ENCODE results near the gene CHTF18.

GRCh38 chr16:754656-755055 is 33.8 kb upstream of the CHTF18 start:
- TF ChIP-seq CTCF (conservative IDR thresholded peaks at IDR 0.05; ENCODE audit: low read depth in 2 of 2) (no peak), EZH2 (IDR thresholded peaks at IDR 0.05; ENCODE audit: low read depth, unreplicated experiment) (no peak), POLR2AphosphoS5 (IDR thresholded peaks at IDR 0.05; ENCODE audit: low read depth) (no peak), ETS1 (IDR thresholded peaks at IDR 0.05) (no peak), NANOG (IDR thresholded peaks at IDR 0.05; ENCODE audit: borderline replicate concordance) (no peak), REST (IDR thresholded peaks at IDR 0.05; ENCODE audit: unreplicated experiment) (no peak), EZH2phosphoT487 (IDR thresholded peaks at IDR 0.05; ENCODE audit: unreplicated experiment) (no peak), JUNB (IDR thresholded peaks at IDR 0.05; ENCODE audit: unreplicated experiment) (no peak), CREB1 (CRISPR knock-in tag; IDR thresholded peaks at IDR 0.05; ENCODE audit: low read depth) (no peak), ZNF331 (CRISPR knock-in tag; IDR thresholded peaks at IDR 0.05; ENCODE audit: low read depth) (no peak), STAT1 (IDR thresholded peaks at IDR 0.05; ENCODE audit: unreplicated experiment) (no peak), ZNF114 (CRISPR knock-in tag; IDR thresholded peaks at IDR 0.05) (no peak)
